Uterus (tissue), 4 donors: Measurements from ENCODE around the gene PRG2. TPM values are rescaled to one million over a fixed set of nuclear protein-coding genes. Genes with fewer than 3 reads are reported as not detected.
"Not testable (repeated sequence)": the region's sequence is repeated elsewhere in the genome, so short reads cannot be mapped to it uniquely, and the experiment has no call there.

ENCODE experiments used
- DNase-seq, 2 donors: peaks; one replicate each; pipeline ENCODE4 v3.0.0-alpha.2; 2019 to 2020
- H3K27ac ChIP-seq, 2 donors: fragments of 200-600 bp; sonication (generic); 1 replicate in 1 of 2; 2 replicates in 1 of 2; pipeline ENCODE4 v1.5.1; 2016 to 2018
- H3K27me3 ChIP-seq, 2 donors: fragments of 200-600 bp; sonication (generic); one replicate each; pipeline ENCODE4 v1.5.1; 2018 to 2019; ENCODE audit warnings: control low read depth in 1 of 2
- H3K36me3 ChIP-seq, 2 donors: fragments of 200-600 bp; sonication (generic); one replicate each; pipeline ENCODE4 v1.5.1; 2019; ENCODE audit warnings: control low read depth in 1 of 2
- H3K4me1 ChIP-seq, 2 donors: fragments of 200-600 bp; sonication (generic); one replicate each; pipeline ENCODE4 v1.5.1; 2018 to 2019; ENCODE audit warnings: control low read depth in 1 of 2
- H3K4me3 ChIP-seq, 2 donors: fragments of 200-600 bp; sonication (generic); 1 replicate in 1 of 2; 2 replicates in 1 of 2; pipeline ENCODE4 v1.5.1; 2018 to 2019; ENCODE audit warnings: mild to moderate bottlenecking in 1 of 2
- H3K9me3 ChIP-seq, 2 donors: fragments of 200-600 bp; sonication (generic); one replicate each; pipeline ENCODE4 v1.5.1; 2019; ENCODE audit warnings: control low read depth in 1 of 2
- POLR2A ChIP-seq, 2 donors: fragments of 450-650 bp; IDR thresholded peaks; one replicate each; pipeline ENCODE4 v1.6.1; 2016; ENCODE audit warnings: antibody characterized with exemption in 2 of 2, mild to moderate bottlenecking in 1 of 2, moderate library complexity in 1 of 2
- intact Hi-C: fragments of 100-400 bp; cut with DNase I; formaldehyde crosslinking; loops from one replicate; pipeline ENCODE4 v1.15.1; 2023; ENCODE audit warnings: low total_unique reads
- total RNA-seq, 4 donors: library from RNA; depleted of rRNA in 3 of 4; stranded (reverse); fragments of >200 nt in 3 of 4; gene quantifications; one replicate each; pipeline versions ENCODE4 v1.1.0 to v1.2.4, GENCODE V29; 2014 to 2023
- TF ChIP-seq, protein P1 (sequence below), 4 experiments: fragments of 200-600 bp in 2 of 4; fragments of 450-650 bp in 2 of 4; sonication (generic) in 2 of 4; IDR thresholded peaks; one replicate each; pipeline ENCODE4 v1.5.1; 2016 to 2019; ENCODE audit warnings: antibody characterized with exemption in 4 of 4, mild to moderate bottlenecking in 2 of 4, moderate library complexity in 1 of 4
- donor health status: DM: yes; HTN: yes; CAD: no.

Gene PRG2
- total RNA-seq, 4 donors from 2014 or later, result 0.21 TPM; not detected in 3

DNA sequence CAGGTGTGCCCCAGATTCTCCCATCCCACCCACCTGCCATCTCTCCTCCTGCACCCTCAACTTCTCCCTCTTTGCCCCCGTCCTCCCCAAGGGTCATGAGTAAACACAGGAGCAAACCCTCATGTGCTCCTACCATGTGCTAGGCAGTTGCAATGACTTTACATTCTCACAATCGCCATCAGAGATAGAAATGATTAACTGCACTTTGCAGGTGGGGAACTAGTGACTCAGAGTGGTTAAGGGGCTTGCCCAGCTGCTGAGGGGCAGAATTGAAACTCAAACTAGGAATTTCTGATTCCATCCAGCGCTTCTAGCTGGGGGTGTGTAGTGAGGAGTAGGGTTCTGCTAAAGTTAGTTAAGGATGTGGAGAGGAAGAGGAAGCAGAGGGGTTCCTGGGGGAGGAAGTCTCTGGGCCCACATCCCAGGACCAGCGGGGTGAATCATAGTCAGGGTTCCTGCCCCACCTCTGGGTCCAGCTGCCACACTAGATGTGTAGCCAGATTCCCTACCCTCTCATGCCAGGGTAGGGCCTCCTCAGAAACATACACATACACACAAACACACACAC is 16.0 kb upstream of the PRG2 start:
- peak in 1 of 2 donors; percentile 28 for DNase-seq
- Histone ChIP-seq H3K9me3 (no peaks in the 10 kb centered on the region), H3K27me3 (no peaks in the 10 kb centered on the region), H3K4me3 (no peak overlapping the region), H3K36me3 (no peaks in the 10 kb centered on the region), H3K27ac (peak overlapping the region; percentile 15 to 52), H3K4me1 (no peaks in the 10 kb centered on the region)
- intact Hi-C loops, result no loop called here
- TF ChIP-seq, protein P1, sequence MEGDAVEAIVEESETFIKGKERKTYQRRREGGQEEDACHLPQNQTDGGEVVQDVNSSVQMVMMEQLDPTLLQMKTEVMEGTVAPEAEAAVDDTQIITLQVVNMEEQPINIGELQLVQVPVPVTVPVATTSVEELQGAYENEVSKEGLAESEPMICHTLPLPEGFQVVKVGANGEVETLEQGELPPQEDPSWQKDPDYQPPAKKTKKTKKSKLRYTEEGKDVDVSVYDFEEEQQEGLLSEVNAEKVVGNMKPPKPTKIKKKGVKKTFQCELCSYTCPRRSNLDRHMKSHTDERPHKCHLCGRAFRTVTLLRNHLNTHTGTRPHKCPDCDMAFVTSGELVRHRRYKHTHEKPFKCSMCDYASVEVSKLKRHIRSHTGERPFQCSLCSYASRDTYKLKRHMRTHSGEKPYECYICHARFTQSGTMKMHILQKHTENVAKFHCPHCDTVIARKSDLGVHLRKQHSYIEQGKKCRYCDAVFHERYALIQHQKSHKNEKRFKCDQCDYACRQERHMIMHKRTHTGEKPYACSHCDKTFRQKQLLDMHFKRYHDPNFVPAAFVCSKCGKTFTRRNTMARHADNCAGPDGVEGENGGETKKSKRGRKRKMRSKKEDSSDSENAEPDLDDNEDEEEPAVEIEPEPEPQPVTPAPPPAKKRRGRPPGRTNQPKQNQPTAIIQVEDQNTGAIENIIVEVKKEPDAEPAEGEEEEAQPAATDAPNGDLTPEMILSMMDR (IDR thresholded peaks at IDR 0.05), result no peak
- no peak for TF ChIP-seq POLR2A (IDR thresholded peaks at IDR 0.05)

DNA sequence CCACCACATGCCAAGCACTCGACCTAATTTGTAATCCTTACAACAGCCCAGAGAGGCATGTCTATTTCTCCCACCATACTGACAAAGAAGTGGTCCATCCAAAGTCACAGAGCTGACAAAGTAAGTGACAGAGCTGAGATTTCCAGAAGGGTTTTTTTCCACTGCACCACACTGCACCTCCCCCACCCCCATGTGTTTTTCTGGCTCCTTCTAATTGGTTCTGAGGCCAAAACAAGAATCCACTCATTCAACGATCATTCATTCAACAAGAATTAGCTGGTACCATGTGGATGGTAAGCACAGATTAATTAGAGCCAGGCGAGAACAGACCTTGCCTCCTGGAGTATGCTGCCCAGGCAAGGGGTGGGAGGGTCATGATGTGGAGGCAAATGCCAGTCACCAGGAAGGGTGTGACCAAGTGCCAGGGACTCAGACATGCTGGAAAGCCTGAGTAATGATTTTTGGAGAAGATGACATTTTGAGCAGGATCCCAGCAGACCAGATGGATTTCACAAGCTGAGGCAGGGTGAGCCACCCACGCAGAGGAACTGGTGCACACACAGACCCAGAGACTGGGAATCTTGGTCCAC is 14.9 kb upstream of the PRG2 start:
- Histone ChIP-seq H3K4me3 (no peak overlapping the region), H3K4me1 (no peaks in the 10 kb centered on the region), H3K27ac (no peak overlapping the region), H3K9me3 (no peaks in the 10 kb centered on the region), H3K36me3 (no peaks in the 10 kb centered on the region), H3K27me3 (no peaks in the 10 kb centered on the region)
- intact Hi-C loops, result no loop called here
- TF ChIP-seq POLR2A (IDR thresholded peaks at IDR 0.05), result no peak
- TF ChIP-seq, protein P1 (IDR thresholded peaks at IDR 0.05), result no peak
- DNase-seq, result no peak

DNA sequence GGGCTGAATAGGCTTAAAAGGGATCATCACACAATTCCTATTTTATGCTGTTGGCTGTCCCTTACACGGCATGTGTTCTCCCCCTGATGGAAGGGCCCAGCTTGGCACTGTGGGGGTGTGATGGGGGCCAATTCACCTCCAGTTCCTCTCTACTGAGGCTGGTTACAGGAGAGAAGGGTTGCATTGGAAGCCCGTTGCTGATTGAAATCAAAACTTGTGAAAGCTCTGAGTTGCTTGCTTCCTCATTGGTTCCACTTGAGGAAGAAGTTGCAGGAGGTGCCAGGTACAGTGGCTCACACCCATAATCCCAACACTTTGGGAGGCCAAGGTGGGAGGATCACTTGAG is 13.3 kb upstream of the PRG2 start:
- H3K27me3 ChIP-seq, result no peaks in the 10 kb centered on the region
- TF ChIP-seq POLR2A (IDR thresholded peaks at IDR 0.05), result no peak
- TF ChIP-seq, protein P1 (IDR thresholded peaks at IDR 0.05), result no peak
- H3K27ac ChIP-seq, result no peak overlapping the region
- intact Hi-C loops, result no loop called here
- no peak for DNase-seq
- H3K9me3 ChIP-seq, result no peaks in the 10 kb centered on the region
- H3K4me3 ChIP-seq, result no peak overlapping the region
- no peaks in the 10 kb centered on the region for H3K4me1 ChIP-seq
- no peaks in the 10 kb centered on the region for H3K36me3 ChIP-seq

DNA sequence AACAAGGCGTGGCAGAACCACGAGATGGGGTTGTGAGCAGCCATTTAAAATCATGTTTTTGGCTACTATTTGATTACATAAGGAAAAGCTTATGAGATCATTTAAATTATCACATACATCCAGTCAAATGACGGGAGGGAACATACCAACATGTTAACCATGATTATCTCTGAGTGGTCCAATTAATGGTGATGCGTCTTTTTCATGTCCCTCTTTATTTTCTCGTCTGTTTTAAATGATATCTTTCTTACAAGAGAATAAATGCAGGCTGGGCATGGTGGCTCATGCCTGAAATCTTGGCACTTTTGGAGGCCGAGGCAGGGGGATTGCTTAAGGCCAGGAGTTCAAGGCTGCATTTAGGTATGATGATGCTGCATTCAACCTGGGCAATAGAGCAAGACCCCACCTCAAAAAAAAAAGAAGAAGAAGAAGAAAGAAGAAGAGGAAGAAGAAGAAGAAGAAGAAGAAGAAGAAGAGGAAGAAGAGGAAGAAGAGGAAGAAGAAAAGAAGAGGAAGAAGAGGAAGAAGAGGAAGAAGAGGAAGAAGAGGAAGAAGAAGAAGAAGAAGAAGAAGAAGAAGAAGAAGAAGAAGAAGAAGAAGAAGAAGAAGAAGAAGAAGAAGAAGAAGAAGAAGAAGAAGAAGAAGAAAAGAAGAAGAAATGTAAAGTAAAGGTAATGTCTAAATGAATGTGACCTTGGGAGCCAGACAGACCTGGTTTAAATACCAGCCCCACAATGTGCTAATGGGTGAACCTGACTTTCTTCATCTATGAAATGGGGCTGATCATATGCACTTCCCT is 12.8 kb upstream of the PRG2 start:
- intact Hi-C loops, DNase-seq, H3K4me1 ChIP-seq, H3K27ac ChIP-seq, H3K27me3 ChIP-seq, H3K4me3 ChIP-seq, H3K9me3 ChIP-seq, H3K36me3 ChIP-seq: not testable (repeated sequence)

DNA sequence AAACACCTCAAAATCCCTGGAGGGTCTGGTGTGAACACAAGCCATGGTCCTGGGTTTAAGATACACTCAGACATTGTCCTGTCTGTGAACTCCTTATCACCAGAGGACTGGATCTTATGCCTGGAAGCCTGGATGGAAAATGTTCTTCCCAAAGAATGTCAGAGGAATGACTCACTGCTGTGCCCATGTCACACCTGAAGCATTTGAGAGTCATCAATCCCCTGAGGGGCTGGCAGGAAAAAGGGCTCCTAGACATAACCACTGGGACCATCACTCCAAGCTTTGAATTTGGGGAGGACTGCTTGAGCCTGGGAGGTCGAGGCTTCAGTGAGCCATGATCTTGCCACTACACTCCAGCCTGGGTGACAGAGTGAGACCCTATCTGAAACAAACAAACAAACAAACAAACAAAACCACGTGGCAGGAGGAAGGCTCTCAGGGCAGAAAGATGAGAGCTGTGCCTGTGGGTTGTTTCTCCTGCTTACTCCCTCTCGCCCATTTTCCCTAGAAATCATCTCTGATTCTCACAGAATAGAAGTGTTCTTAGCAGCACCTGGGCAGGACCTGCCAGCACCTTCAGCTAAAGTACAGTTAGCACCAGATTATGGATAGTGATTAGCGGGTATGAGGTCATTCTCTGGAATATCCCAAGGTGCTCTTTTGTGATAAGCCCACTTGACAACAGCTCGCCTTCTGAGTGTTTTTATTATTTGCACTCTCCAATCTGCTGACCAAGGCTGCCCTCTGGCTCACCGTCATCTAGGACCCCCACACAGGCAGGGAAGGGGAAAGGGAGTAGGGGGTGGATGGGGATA is 11.9 kb upstream of the PRG2 start:
- Histone ChIP-seq H3K36me3 (no peaks in the 10 kb centered on the region), H3K4me1 (no peaks in the 10 kb centered on the region), H3K4me3 (no peak overlapping the region), H3K27me3 (no peaks in the 10 kb centered on the region), H3K9me3 (no peaks in the 10 kb centered on the region), H3K27ac (no peak overlapping the region)
- no peak for DNase-seq
- TF ChIP-seq, protein P1 (IDR thresholded peaks at IDR 0.05), result no peak
- TF ChIP-seq POLR2A (IDR thresholded peaks at IDR 0.05), result no peak
- intact Hi-C loops, result no loop called here
